Mesenchymal stem cell (in vitro differentiated cells and primary cell): ENCODE results near the gene ENTHD1. TPM values are rescaled to one million over a fixed set of nuclear protein-coding genes. Genes with fewer than 3 reads are reported as not detected.

Experiments used
- DNase-seq: peaks from one replicate; pipeline ENCODE4 v3.0.0-alpha.2; 2013
- H2AFZ ChIP-seq: one replicate; pipeline ENCODE4 v1.6.1; 2013; ENCODE audit warnings: low read depth, mild to moderate bottlenecking, control low read depth, inconsistent platforms, low read length, moderate library complexity
- H2AK5ac ChIP-seq: 2 replicates; pipeline ENCODE4 v1.6.1; 2013; ENCODE audit warnings: low read length, moderate library complexity, mild to moderate bottlenecking, inconsistent platforms; ENCODE audit not compliant: severe bottlenecking
- H2BK120ac ChIP-seq: one replicate; pipeline ENCODE4 v1.6.1; 2013; ENCODE audit warnings: low read depth, mild to moderate bottlenecking, inconsistent platforms, low read length, moderate library complexity
- H2BK12ac ChIP-seq, 2 experiments: one replicate each; pipeline ENCODE4 v1.6.1; 2013; ENCODE audit warnings: inconsistent platforms in 2 of 2, low read length in 2 of 2, mild to moderate bottlenecking in 2 of 2, moderate library complexity in 2 of 2, control low read depth in 1 of 2
- H2BK15ac ChIP-seq: one replicate; pipeline ENCODE4 v1.6.1; 2013; ENCODE audit warnings: mild to moderate bottlenecking, low read depth, inconsistent platforms; ENCODE audit not compliant: poor library complexity, severe bottlenecking
- H2BK5ac ChIP-seq: 2 replicates; pipeline ENCODE4 v1.6.1; 2013; ENCODE audit warnings: low read depth, mild to moderate bottlenecking, low read length, control low read depth, inconsistent platforms; ENCODE audit not compliant: poor library complexity, severe bottlenecking
- H3K14ac ChIP-seq, 2 experiments: one replicate each; pipeline ENCODE4 v1.6.1; 2013; ENCODE audit warnings: inconsistent platforms in 2 of 2, low read length in 2 of 2, control low read depth in 1 of 2, mild to moderate bottlenecking in 1 of 2, moderate library complexity in 1 of 2
- H3K18ac ChIP-seq, 2 experiments: one replicate each; pipeline ENCODE4 v1.6.1; 2013; ENCODE audit warnings: inconsistent platforms in 2 of 2, low read length in 2 of 2, control low read depth in 1 of 2, low read depth in 1 of 2, mild to moderate bottlenecking in 1 of 2
- H3K23ac ChIP-seq, 2 experiments: one replicate each; pipeline ENCODE4 v1.6.1; 2013; ENCODE audit warnings: inconsistent platforms in 2 of 2, low read length in 2 of 2, mild to moderate bottlenecking in 2 of 2, moderate library complexity in 2 of 2, control low read depth in 1 of 2
- H3K27ac ChIP-seq: 2 replicates; pipeline ENCODE4 v1.5.1; 2013; ENCODE audit warnings: mild to moderate bottlenecking, moderate library complexity, low read length, control low read depth, inconsistent platforms; ENCODE audit not compliant: poor library complexity, severe bottlenecking
- H3K27me3 ChIP-seq, 2 experiments: 2 replicates each; pipeline versions ENCODE4 v1.6.1 to v1.7.0; 2013; ENCODE audit warnings: low read length in 2 of 2, mild to moderate bottlenecking in 2 of 2, moderate library complexity in 2 of 2, control low read depth in 1 of 2, inconsistent platforms in 1 of 2; ENCODE audit not compliant: control insufficient read depth in 1 of 2, insufficient read depth in 1 of 2
- H3K36me3 ChIP-seq, 2 experiments: 2 replicates each; pipeline versions ENCODE4 v1.6.1 to v1.7.0; 2013; ENCODE audit warnings: low read length in 2 of 2, control low read depth in 1 of 2, inconsistent platforms in 1 of 2, low read depth in 1 of 2, mild to moderate bottlenecking in 1 of 2; ENCODE audit not compliant: insufficient read depth in 2 of 2, control insufficient read depth in 1 of 2
- H3K4ac ChIP-seq, 2 experiments: one replicate each; pipeline ENCODE4 v1.6.1; 2013; ENCODE audit warnings: inconsistent platforms in 2 of 2, low read length in 2 of 2, mild to moderate bottlenecking in 2 of 2, moderate library complexity in 2 of 2, control low read depth in 1 of 2, low read depth in 1 of 2
- H3K4me1 ChIP-seq: 2 replicates; pipeline ENCODE4 v1.6.1; 2013; ENCODE audit warnings: low read depth, low read length, control low read depth; ENCODE audit not compliant: control insufficient read depth, insufficient read depth
- H3K4me2 ChIP-seq: 2 replicates; pipeline ENCODE4 v1.6.1; 2013; ENCODE audit warnings: low read length, mild to moderate bottlenecking, inconsistent platforms; ENCODE audit not compliant: poor library complexity, severe bottlenecking
- H3K4me3 ChIP-seq, 2 experiments: 2 replicates each; pipeline versions ENCODE4 v1.5.1 to v1.7.0; 2013; ENCODE audit warnings: low read length in 2 of 2, mild to moderate bottlenecking in 2 of 2, control low read depth in 1 of 2, low read depth in 1 of 2; ENCODE audit not compliant: insufficient read depth in 1 of 2
- H3K79me1 ChIP-seq: replicated peaks from 2 replicates; pipeline ENCODE4 v1.6.1; 2013; ENCODE audit warnings: mild to moderate bottlenecking, control low read depth, low read length, inconsistent platforms; ENCODE audit not compliant: poor library complexity, severe bottlenecking
- H3K9ac ChIP-seq: 2 replicates; pipeline ENCODE4 v1.7.0; 2013; ENCODE audit warnings: mild to moderate bottlenecking, low read length, moderate library complexity
- H3K9me3 ChIP-seq: 2 replicates; pipeline ENCODE4 v1.7.0; 2013; ENCODE audit warnings: mild to moderate bottlenecking, low read length; ENCODE audit not compliant: control insufficient read depth
- H4K8ac ChIP-seq: one replicate; pipeline ENCODE4 v1.6.1; 2013; ENCODE audit warnings: inconsistent platforms, mild to moderate bottlenecking, low read length, moderate library complexity
- H4K91ac ChIP-seq: one replicate; pipeline ENCODE4 v1.6.1; 2013; ENCODE audit warnings: mild to moderate bottlenecking, low read length, inconsistent platforms
- WGBS: methylation state at CpG from one replicate; pipeline ENCODE4 v1.1.7; 2013; ENCODE audit warnings: mixed read lengths; 5-methylcytosine and 5-hydroxymethylcytosine counted together
- polyA plus RNA-seq, 2 experiments: library from polyadenylated mRNA; stranded (reverse); fragments of 200-250 nt; gene quantifications; one replicate each; pipeline ENCODE4 v1.2.3, GENCODE V29; 2013

ENTHD1 gene
- not detected for polyA plus RNA-seq (2013, experiment 1 of 2)
- not detected for polyA plus RNA-seq (2013, experiment 2 of 2)

GRCh38 chr22:39893526-39893925, at the start of gene ENTHD1:
TSS of gene ENTHD1 (minus strand) at chr22:39893760. CDS start at chr22:39887748, 6,012 bp downstream.
- 70% methylated on average over 13 of the region's 20 CpGs for WGBS
- no peak within 1 kb of the TSS for H2BK5ac ChIP-seq
- H4K8ac ChIP-seq = no peak within 1 kb of the TSS

GRCh38 chr22:39943337-39943736, 49.8 kb upstream of the ENTHD1 start:
- H3K9ac ChIP-seq = no peak overlapping the region
- no peak overlapping the region for H3K27ac ChIP-seq
- no peak overlapping the region for H2BK5ac ChIP-seq
- no peak overlapping the region for H2BK120ac ChIP-seq
- no peaks in the 10 kb centered on the region for H3K79me1 ChIP-seq
- no peak for DNase-seq
- no peak overlapping the region for H4K8ac ChIP-seq
- no peak overlapping the region for H2AFZ ChIP-seq
- H3K9me3 ChIP-seq = no peaks in the 10 kb centered on the region
- no peak overlapping the region for H3K18ac ChIP-seq
- no peak overlapping the region for H4K91ac ChIP-seq
- no peaks in the 10 kb centered on the region for H3K36me3 ChIP-seq
- H3K4me2 ChIP-seq = no peak overlapping the region
- WGBS = 64% methylated on average over 4 of the region's 5 CpGs
- H3K4me3 ChIP-seq = no peak overlapping the region
- no peak overlapping the region for H3K14ac ChIP-seq
- H3K27me3 ChIP-seq = peaks cover 12 to 37% of the 10 kb centered on the region in 2 experiments
- no peak overlapping the region for H3K4ac ChIP-seq
- no peak overlapping the region for H2AK5ac ChIP-seq
- H3K23ac ChIP-seq = no peak overlapping the region
- H2BK15ac ChIP-seq = no peak overlapping the region
- H2BK12ac ChIP-seq = no peak overlapping the region
- peaks cover 2% of the 10 kb centered on the region for H3K4me1 ChIP-seq

More at GRCh38 chr22:39893526-39893925, at the start of gene ENTHD1:
- no peak within 1 kb of the TSS for H3K14ac ChIP-seq
- H2BK15ac ChIP-seq = no peak within 1 kb of the TSS
- no peak within 1 kb of the TSS for H3K4ac ChIP-seq
- no peak within 1 kb of the TSS for H3K27ac ChIP-seq
- H3K79me1 ChIP-seq = no peaks in the 10 kb centered on the region
- H3K18ac ChIP-seq = no peak within 1 kb of the TSS
- H3K4me2 ChIP-seq = no peak within 1 kb of the TSS
- H3K9me3 ChIP-seq = no peaks in the 10 kb centered on the region
- H3K4me1 ChIP-seq = no peaks in the 10 kb centered on the region
- no peak for DNase-seq
- H2BK12ac ChIP-seq = no peak within 1 kb of the TSS
- H3K36me3 ChIP-seq = no peaks in the 10 kb centered on the region
- H3K23ac ChIP-seq = no peak within 1 kb of the TSS
- H2BK120ac ChIP-seq = no peak within 1 kb of the TSS
- no peak within 1 kb of the TSS for H2AFZ ChIP-seq
- H3K4me3 ChIP-seq = no peak within 1 kb of the TSS
- no peak within 1 kb of the TSS for H2AK5ac ChIP-seq
- no peak within 1 kb of the TSS for H3K9ac ChIP-seq
- no peak within 1 kb of the TSS for H4K91ac ChIP-seq
- peaks cover 20 to 42% of the 10 kb centered on the region in 2 experiments for H3K27me3 ChIP-seq

GRCh38 chr22:39942439-39943230, 49.1 kb upstream of the ENTHD1 start:
- no peaks in the 10 kb centered on the region for H3K9me3 ChIP-seq

GRCh38 chr22:39941601-39942000, 48.0 kb upstream of the ENTHD1 start:
- Histone ChIP-seq H2BK5ac (no peak overlapping the region), H3K18ac (no peak overlapping the region), H3K4me1 (no peaks in the 10 kb centered on the region), H3K27ac (no peak overlapping the region), H3K4me2 (no peak overlapping the region), H2BK15ac (no peak overlapping the region), H3K27me3 (peaks cover 27 to 40% of the 10 kb centered on the region in 2 experiments), H2BK120ac (no peak overlapping the region), H3K9ac (no peak overlapping the region), H3K36me3 (no peaks in the 10 kb centered on the region), H2AFZ (no peak overlapping the region), H3K9me3 (no peaks in the 10 kb centered on the region), H4K8ac (no peak overlapping the region), H3K14ac (no peak overlapping the region), H4K91ac (no peak overlapping the region), H2BK12ac (no peak overlapping the region), H3K4me3 (no peak overlapping the region), H3K4ac (no peak overlapping the region), H3K23ac (no peak overlapping the region), H3K79me1 (no peaks in the 10 kb centered on the region), H2AK5ac (no peak overlapping the region)
- no peak for DNase-seq
- whole genome bisulfite sequencing = 92% methylated on average over 2 of the region's 2 CpGs

More at GRCh38 chr22:39942439-39943230, 49.1 kb upstream of the ENTHD1 start:
- Histone ChIP-seq H3K4me2 (no peak overlapping the region), H3K36me3 (no peaks in the 10 kb centered on the region), H3K4me3 (no peak overlapping the region), H2BK120ac (no peak overlapping the region), H3K9ac (no peak overlapping the region), H4K91ac (no peak overlapping the region), H3K18ac (no peak overlapping the region), H3K23ac (no peak overlapping the region), H4K8ac (no peak overlapping the region), H2BK12ac (no peak overlapping the region), H2BK15ac (no peak overlapping the region), H2BK5ac (no peak overlapping the region), H3K14ac (no peak overlapping the region), H3K27me3 (peaks cover 16 to 40% of the 10 kb centered on the region in 2 experiments), H2AFZ (no peak overlapping the region), H3K4ac (no peak overlapping the region), H3K27ac (no peak overlapping the region), H2AK5ac (no peak overlapping the region), H3K79me1 (no peaks in the 10 kb centered on the region), H3K4me1 (peaks cover 2% of the 10 kb centered on the region)
- 87% methylated on average over 8 of the region's 8 CpGs for WGBS
- DNase-seq = no peak
